ENCODE data around the gene GNA12. TPM values are rescaled to one million over a fixed set of nuclear protein-coding genes. Genes with fewer than 3 reads are reported as not detected.

Gene GNA12
- total RNA-seq, 2 donors from 2014 or later = 12.2 to 17.5 TPM

DNA sequence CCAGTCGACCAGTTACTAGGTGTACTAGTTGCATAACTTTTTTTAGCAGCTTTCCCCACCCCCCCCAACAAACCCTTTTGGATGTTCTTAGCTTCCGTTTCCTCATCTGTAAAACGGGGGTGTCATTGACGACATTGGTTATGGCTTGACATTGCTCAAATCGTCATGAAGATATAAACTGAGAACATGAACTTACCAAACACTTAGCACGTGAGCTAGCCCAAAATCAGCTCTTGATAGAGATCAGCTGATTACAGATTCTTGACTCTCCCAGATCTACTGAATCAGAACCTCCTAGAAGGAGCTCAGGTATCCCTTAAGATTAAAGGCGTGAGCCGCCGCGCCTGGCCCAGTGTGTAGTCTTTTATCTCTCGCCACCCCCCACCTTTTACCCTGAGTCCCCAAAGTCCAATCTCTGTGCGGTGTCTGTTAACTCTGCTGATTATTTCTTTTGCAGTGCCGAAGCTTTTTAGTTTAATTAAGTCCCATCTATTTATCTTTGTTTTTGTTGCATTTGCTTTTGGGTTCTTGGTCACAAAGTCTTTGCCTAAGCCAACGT, 1.0 kb upstream of the GNA12 start:
- intact Hi-C loops (cut with DNase I) = no loop called here
- WGBS, 2 donors = 67 to 73% methylated on average over 14 of the region's 14 CpGs
- Histone ChIP-seq H3K36me3 (replicated peaks in 1 of 2; ENCODE audit: insufficient read depth in 1 of 2, low read depth in 2 of 2) (no peaks in the 10 kb centered on the region), H3K9me3 (no peaks in the 10 kb centered on the region), H3K4me1 (peaks cover 16% of the 10 kb centered on the region), H3K27ac (peak overlapping the region in 3 of 4 donors; percentile 61 to 83 (median 64)), H3K4me3 (no peak overlapping the region), H3K27me3 (no peaks in the 10 kb centered on the region)
- ATAC-seq (no peak), DNase-seq (no peak)
- TF ChIP-seq CTCF (IDR thresholded peaks at IDR 0.05) (no peak), POLR2A (IDR thresholded peaks at IDR 0.05) (no peak)

GRCh38 chr7:2843711-2844152, 376 bp downstream of the GNA12 start:
- peak; percentile 36 to 49 (median 46) for DNase-seq
- intact Hi-C loops (cut with DNase I) = no loop called here
- H3K27ac ChIP-seq = peak overlapping the region; percentile 8 to 58 (median 40)

GRCh38 chr7:2843191-2843685, 870 bp downstream of the GNA12 start:
- WGBS, 2 donors = 48 to 80% methylated on average over 4 to 15 of the region's 15 CpGs
- Histone ChIP-seq H3K27me3 (no peaks in the 10 kb centered on the region), H3K4me1 (peaks cover 16% of the 10 kb centered on the region), H3K36me3 (replicated peaks in 1 of 2; ENCODE audit: insufficient read depth in 1 of 2, low read depth in 2 of 2) (no peaks in the 10 kb centered on the region), H3K27ac (peak overlapping the region in 3 of 4 donors; percentile 8 to 58 (median 52)), H3K9me3 (no peaks in the 10 kb centered on the region), H3K4me3 (peak overlapping the region; percentile 20 to 35)
- intact Hi-C loops (cut with DNase I) = no loop called here
- ATAC-seq = no peak
- TF ChIP-seq CTCF (IDR thresholded peaks at IDR 0.05) (no peak), POLR2A (IDR thresholded peaks at IDR 0.05) (no peak)
- no peak for DNase-seq

More at GRCh38 chr7:2843711-2844152, 376 bp downstream of the GNA12 start:
- ATAC-seq = peak; percentile 44
- 0 to 1% methylated on average over 3 to 43 of the region's 64 CpGs for WGBS, 2 donors
- TF ChIP-seq POLR2A (IDR thresholded peaks at IDR 0.05) (no peak), CTCF (IDR thresholded peaks at IDR 0.05) (no peak)
- no peaks in the 10 kb centered on the region for H3K36me3 ChIP-seq (replicated peaks in 1 of 2; ENCODE audit: insufficient read depth in 1 of 2, low read depth in 2 of 2)
- H3K4me1 ChIP-seq = peaks cover 16% of the 10 kb centered on the region
- H3K4me3 ChIP-seq = peak overlapping the region; percentile 20 to 35
- no peaks in the 10 kb centered on the region for H3K9me3 ChIP-seq
- H3K27me3 ChIP-seq = no peaks in the 10 kb centered on the region

DNA sequence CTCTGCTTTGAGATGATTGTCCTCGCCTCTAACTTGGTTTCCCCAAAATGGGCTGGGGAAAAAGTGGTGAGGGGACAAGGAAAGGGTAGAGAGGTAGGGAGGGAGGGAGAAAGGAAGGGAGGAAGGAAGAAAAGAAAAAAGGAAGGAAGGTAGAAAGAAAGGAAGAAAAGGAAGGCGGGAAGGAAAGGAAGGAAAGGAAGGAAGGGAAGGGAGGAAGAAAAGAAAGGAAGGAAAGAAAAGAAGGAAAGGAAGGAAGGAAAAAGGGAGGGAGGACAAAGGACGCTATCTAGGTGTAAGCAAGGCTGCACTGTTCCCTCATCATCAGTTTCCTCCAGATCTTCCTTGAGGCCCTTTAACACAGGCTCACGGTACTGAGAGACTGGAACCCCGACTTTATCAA, 2.2 kb downstream of the GNA12 start:
- Histone ChIP-seq H3K4me1 (peaks cover 16% of the 10 kb centered on the region), H3K27ac (no peak overlapping the region), H3K36me3 (replicated peaks in 1 of 2; ENCODE audit: insufficient read depth in 1 of 2, low read depth in 2 of 2) (no peaks in the 10 kb centered on the region), H3K9me3 (no peaks in the 10 kb centered on the region), H3K27me3 (no peaks in the 10 kb centered on the region), H3K4me3 (no peak overlapping the region)
- DNase-seq (no peak), ATAC-seq (no peak)
- intact Hi-C loops (cut with DNase I) = no loop called here
- no peak for TF ChIP-seq POLR2A (IDR thresholded peaks at IDR 0.05)
- no peak for TF ChIP-seq CTCF (IDR thresholded peaks at IDR 0.05)
- WGBS, 2 donors = 73 to 89% methylated on average over 5 of the region's 5 CpGs

GRCh38 chr7:2840458-2840857, 3.6 kb downstream of the GNA12 start:
- H3K4me1 ChIP-seq = peaks cover 16% of the 10 kb centered on the region
- DNase-seq (no peak), ATAC-seq (no peak)
- no peaks in the 10 kb centered on the region for H3K36me3 ChIP-seq (replicated peaks in 1 of 2; ENCODE audit: insufficient read depth in 1 of 2, low read depth in 2 of 2)
- no peaks in the 10 kb centered on the region for H3K9me3 ChIP-seq
- intact Hi-C loops (cut with DNase I) = no loop called here
- 92 to 95% methylated on average over 4 of the region's 4 CpGs for WGBS, 2 donors
- no peak for TF ChIP-seq CTCF (IDR thresholded peaks at IDR 0.05)
- no peaks in the 10 kb centered on the region for H3K27me3 ChIP-seq
- no peak overlapping the region for H3K27ac ChIP-seq
- H3K4me3 ChIP-seq = no peak overlapping the region
